NOMO-1 treated with dmso at 0.1 percent for 144 hours (cell line): Measurements from ENCODE around the gene KIF19.
"Not testable (repeated sequence)": the region's sequence is repeated elsewhere in the genome, so short reads cannot be mapped to it uniquely, and the experiment has no call there.

Experiments
- DNase-seq: peaks from one replicate; lab custom pipeline; 2025; ENCODE audit not compliant: unreplicated experiment; lab: John Stamatoyannopoulos, UW

KIF19 gene

DNA sequence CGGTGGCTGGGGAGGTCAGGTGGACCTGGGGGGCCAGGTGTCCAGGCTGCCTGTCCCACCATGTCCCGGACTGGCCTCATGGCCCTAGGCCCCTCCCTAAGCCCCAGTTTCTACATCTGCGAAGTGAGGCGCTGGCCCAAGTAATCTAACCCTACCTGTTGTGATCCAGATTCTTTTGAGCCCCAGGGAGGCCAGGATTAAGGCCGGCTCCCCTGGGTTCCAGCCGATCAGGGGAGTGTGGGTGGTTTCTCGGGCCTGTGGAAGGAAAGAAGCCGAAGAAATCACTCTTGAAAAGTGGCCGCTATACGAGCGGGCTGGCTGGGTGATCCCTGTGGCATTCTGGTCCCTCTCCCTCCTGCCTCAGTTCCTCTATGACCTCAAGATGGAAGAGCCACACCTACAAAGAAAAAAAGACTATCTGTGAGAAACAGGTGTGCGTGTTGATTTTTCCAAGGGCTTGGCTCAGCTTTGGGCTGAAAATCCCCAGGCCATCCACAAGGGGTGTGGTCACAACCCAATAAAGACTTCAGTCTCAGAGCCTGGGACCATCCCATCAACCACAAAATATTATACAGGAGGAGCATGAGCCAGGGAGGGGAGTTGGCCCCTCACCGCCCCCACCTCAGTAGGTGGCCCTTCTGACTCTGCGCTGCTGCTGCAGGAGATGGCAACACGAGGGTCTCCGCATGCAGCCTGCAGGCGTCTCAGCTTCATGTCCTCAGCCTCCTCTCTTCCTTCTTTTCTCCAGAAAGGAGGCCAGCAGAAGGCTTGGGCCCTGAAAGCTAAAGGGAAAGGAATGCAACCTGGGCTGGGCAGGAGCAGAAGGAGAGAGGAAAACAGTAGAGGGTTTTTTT lies 61.6 kb downstream of the KIF19 start:
- no peak for DNase-seq

DNA sequence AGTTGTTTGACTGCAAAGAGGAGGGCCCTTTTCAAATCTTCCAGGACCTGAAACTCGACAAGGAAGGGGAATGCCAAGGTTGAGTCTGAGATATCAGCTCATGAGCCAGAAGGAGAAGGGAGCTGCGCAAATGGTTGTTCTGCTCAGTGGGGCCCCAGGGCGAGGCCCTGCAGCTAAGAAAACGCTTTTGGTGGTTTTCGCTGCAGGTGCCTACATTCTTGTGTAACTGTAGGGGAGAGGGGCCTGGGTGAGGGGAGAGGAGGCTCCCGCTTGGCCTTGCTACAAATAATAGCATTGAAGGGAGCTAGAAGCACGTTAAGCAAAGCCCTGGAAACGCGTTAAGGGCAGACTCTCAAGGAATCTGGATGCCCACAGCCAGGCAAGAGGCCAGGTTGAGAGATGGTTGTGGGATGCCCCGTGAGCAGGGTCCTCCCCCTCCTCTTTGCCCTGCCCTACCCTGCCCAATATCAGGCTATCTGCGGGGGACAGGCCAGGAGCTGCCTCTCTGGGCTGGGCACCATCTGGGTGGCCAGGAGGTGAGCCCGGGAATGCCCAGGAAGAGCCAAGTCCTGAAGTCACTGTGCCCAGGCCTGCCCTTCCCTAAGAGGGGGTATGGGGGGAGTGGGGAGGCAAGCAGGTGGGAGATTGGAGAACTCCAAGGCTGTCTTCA lies 63.2 kb downstream of the KIF19 start:
- DNase-seq, result no peak

DNA sequence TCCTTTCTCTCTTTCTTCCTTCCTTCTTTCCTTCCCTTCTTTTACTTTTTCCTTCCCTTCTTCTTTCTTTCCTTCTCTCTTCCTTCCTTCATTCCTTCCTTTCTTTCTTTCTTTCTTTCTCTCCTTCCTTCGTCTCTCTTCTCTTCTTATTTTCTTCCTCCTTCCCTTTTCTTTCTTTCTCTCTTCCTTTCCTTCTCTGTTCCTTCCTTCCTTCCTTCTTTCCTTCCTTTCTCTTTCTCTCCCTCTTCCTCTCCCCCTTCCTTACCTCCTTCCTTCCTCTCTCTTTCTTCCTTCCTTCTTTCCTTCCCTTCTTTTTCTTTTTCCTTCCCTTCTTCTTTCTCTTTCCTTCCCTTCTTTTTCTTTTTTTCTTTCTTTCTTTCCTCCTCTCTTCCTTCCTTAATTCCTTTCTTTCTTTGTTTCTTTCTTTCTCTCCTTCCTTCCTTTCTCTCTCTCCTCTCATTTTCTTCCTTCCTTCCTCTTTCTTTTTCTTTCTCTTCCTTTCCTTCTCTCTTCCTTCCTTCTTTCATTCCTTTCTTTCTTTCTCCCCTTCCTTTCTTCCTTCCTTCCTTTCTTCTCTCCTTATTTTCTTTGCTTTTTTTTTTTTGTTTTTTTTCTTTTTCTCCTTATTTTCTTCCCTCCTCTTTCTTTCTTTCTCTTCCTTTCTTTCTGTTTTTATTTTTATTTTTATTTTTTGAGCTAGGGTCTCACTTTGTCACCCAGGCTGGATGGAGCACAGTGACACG lies 64.1 kb downstream of the KIF19 start:
- no peak for DNase-seq

DNA sequence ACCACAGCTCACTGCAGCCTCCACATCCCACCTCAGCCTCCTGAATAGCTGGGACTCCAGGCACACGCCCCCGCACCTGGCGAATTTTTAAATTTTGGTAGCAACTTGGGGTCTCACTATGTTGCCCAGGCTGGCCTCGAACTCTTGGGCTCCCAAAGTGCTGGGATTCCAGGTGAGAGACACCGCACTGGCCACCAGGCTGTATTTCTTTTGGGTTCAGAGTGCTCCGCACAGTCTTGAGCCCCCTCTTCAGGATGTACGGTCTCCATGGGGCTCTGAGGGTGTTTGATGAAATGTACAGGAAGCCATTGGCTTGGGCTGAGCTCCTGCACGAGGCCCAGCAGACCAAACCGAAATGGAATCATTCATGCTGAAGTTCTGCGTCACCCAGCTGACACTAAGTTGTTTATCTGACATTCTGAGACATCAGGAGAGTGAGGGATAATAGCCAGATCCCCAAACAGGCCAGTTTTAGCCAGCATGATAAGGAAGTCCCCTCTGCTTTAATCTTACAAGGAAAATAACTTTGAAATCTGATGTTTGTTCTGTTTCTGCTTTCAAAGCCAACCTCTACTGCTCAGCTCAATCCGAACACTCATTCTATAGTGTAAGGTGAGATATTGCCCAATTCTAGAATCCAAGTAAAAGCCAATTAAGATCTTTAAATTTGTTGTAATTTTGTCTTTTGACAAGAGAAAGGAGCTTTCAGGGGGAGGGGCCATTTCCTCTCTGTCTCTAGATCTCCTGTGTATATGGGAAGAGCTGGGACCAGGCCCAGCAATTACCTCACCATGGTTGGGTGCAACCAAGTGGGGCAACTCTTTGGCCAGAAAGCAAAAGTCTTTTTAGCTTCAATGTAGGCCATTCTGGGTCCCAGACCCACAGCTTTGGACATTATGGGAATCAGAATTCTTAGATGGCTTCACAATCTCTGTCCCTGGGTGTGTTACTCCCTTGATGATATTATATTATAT lies 64.9 kb downstream of the KIF19 start:
- DNase-seq, result no peak

DNA sequence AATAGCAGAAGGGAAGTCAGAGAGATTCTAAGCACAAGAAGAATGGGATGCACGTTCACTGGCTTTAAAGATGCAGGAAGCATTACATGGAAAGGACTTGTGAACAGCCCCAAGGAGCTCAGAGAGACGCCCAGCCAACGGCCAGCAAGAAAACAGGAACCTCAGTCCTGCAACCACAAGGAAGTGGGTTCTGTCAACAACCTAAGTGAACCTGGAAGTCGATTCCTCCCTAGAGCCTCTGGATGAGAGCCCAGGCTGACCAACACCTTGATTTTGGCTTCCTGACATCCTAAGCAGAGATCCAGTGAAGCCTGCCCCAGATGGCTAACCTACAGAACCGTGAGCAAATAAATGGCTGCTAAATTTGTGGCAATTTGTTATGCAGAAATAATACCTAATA lies 65.7 kb downstream of the KIF19 start:
- no peak for DNase-seq

DNA sequence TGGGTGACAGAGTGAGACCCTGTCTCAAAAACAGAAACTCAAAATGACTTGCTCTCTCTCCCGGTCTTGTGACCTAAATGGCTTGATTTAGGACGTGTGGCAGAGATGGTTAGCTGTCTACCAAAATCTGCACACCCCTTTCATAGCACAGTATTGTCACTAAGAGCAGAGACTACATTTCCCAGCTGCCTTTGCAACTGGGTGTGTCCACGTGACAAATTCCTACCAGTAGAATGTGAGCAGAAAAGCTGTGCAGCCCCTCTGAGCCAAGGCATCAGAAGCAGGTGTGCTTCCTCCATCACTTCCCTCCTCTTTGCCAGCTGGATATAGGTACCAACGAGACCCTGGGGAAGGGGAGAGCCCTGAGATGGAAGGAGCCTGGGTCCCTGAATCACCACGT lies 66.8 kb downstream of the KIF19 start:
- DNase-seq, result no peak

DNA sequence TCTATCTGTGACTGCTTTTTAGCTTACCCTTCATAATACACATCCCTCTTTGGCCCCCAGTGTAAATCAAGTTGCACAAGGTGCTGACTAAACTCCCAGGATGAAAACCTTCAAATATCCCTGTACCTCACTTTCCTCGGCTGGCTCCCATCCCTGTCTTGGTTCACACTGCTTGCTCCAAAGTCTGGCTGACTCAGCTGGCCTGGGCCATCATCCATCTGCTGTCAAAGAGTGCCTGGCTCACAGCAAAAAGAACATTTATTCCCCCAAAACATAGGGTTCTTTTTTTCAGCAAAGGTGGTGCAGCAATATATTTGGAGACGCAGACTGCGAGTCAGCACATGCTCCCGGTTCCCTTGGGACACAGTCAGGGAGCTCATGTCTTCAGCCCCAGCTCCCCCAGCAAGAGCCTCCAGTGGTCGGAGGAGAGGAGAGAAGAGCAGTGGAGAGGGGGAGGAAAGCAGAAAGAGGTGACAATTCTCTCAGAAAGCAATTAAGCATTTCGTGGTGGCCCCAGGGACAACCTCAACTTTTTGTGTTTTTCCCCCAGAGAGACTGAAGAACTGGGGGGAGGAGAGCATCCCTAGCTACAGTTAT lies 67.4 kb downstream of the KIF19 start:
- DNase-seq, result no peak

DNA sequence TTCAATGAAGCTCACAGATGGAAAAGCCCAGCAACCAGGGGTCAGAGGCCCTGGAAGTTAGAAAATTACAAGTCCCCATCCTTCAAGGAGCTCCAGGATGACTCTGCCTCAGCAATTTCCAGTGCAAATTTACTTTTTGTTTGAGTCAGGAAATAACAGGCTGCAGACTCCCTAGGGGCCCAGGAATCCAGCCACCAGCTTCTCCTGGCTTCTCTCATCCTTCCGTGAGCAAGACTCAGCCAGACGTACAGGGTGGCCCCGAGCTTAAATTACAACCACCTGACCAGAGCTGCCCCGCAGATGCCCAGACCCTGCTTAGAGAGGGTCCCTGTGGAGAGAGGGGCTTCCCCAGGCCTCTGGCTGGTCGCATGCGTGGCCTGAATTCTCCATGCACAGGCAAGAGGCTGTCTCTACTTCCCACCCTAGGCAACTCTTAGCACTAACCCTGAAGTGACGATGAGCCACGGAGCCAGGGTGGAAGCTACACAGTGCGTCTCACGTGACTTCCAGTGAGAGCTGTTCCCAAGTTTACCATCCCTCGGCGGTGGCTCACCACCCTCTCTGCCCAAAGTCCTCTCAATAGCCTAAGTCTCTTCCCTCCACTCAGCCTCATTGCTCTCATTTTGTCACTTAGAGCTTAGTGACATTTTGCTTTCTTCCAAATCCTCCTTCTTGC lies 68.4 kb downstream of the KIF19 start:
- DNase-seq, result no peak

DNA sequence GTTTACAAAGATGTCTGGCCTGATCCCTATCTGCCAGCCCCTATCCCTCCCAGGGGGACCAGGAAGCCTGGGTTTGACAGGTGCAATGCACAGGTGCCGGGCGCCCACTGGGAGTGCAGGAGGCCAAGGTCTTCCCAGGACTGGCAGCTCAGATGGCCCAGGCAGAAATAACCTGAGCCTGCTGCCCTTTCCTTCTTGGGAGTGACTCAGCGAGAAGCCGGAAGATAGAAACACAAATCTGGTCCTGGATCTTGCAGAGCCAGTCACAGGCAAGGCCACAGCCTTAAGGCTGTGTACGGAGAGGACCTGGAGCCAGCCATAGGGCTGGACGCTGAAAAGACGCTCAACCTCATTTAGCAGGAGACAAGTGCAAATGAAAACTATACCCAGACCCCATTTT lies 69.0 kb downstream of the KIF19 start:
- no peak for DNase-seq

DNA sequence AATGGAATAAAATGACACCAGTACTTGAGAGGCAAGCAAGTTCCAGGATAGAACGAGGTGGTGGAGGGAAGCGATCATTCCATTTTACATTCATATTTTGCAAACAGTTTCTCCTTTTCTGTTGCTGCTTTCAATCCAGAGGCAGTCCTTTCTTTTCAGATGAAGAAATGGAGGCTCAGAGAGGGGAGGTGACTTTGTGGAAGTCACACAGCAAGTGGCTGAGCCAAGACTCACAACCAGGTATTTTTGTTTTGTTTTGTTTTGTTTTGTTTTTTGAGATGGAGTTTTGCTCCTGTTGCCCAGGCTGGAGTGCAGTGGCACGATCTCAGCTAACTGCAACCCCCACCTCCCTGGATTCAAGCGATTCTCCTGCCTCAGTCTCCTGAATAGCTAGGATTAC lies 70.5 kb downstream of the KIF19 start:
- DNase-seq, result no peak

DNA sequence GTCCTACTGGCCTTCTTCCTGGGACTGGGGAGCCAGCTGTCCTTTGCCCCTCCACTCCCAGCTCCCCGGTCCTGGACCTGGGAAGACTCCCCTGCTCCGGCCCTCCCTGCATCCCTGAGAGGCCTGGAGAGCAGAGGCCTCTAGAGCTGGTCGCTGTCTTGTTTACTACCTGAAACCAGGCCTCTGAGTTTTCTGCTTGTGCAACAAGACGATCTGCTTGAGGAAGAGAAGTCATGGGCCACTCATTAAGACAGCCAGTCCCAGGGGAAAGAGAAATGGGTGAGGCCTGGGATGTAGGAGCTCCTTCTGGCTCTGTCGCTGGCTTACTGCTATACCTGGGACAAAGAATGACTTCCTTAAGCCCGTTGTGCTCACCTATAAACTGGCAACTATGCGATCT lies 76.0 kb downstream of the KIF19 start:
- DNase-seq, result no peak

DNA sequence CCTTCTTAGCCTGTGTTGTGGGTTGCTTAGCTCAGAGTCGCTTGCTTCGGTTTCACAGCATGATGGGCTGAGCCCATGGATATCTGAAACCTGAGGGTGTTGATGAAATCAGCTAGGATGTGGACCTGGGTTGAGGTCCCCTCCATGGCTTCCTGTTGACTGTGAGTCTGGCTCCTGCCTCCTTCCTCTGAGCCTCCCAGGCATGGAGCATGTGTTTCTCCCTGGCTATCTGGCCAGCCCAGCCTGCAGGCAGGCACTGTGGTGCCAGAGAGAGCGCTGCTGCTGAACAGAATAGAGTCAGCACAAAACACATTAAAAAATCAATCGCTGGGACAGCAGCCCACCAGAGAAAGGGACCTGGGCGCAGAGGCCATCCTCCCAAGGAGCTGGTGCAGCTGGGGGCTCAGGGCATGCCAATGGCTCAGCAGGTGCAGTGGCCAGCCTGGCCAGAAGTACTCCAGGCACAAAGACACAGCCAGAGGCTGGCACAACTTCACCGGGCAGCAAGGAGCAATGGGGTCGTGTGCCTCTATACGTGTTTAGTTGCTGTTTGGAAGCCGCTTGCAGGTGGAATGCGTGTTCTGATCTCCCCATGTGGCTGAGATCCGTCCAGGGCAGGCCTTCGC lies 77.6 kb downstream of the KIF19 start:
- no peak for DNase-seq

DNA sequence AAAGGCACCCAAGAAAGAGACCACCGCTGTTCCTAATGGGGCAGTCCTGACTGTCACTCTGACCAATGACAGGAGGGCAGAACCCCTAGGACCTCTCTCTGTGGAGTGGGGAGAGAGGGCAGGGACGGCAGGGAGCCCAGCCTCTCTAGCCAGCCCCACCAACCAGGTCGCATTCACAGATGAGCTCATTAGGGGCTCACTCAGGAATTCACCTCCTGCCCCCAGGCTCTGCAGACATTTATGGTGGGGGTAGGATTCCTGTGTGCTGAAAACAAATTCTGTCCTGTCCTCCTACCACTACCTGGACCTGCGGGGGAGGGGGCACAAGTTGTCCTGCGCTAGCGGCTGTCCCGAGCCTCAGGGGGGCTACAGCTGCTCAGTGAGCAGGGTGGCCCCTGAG lies 78.2 kb downstream of the KIF19 start:
- DNase-seq, result no peak

DNA sequence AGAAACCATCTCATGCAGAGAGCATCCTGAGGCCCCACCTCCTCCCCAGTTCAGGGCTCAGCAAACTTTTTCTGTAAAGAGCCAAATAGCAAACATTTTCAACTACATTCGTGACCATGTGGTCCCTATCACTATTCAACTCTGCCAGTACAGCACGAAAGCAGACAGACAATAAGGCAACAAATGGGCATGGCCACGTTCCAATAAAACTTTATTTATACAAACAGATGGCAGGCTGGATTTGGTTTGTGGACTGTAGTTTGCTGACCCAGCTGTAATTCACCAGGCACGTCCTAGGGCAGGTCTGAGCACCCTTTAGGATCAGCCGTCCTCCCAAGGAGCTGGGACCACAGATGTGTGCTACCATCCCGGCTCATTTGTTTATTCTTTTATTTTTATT lies 78.8 kb downstream of the KIF19 start:
- no peak for DNase-seq

DNA sequence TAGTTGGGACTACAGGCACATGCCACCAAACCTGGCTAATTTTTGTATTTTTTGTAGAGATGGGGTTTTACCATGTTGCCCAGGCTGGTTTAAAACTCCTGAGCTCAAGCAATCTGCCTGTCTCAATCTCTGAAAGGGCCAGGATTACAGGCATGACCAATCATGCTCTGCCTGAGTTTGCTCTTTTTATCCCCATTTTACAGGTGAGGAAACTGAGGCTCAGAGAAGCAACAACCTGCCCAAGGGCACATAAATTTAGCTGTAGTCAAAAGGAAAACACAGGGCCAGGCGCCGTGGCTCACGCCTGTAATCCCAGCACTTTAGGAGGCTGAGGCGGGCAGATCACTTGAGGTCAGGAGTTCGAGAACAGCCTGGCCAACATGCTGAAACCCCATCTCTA lies 79.3 kb downstream of the KIF19 start:
- not testable (repeated sequence) for DNase-seq
